ENCODE results near the gene ASPM.

The ASPM gene

GRCh38 chr1:197146101-197147095 is at the start of gene ASPM:
TSS of gene ASPM (minus strand) at chr1:197146669. CDS start at chr1:197146437, 232 bp downstream.
- peak; percentile 90 for DNase-seq (ENCODE audit: low read depth)

DNA sequence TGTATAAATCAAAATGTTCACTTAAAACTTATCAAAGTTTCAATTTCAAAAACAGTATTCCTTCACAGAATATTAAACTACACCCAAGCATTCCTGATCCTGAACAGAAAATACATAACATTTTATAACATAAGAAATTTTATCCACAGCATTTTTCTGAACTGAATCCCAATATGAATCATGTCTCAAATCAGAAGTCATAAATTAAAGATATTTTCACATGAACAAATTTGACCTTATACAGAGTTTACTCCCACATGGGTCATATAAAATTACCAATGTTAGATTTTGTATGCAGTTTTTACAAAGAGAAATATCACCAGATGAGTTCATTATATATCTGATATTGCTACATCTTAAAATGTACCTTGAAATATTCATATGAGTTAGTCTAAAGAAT is 48.6 kb upstream of the ASPM start:
- DNase-seq (ENCODE audit: low read depth) = no peak

DNA sequence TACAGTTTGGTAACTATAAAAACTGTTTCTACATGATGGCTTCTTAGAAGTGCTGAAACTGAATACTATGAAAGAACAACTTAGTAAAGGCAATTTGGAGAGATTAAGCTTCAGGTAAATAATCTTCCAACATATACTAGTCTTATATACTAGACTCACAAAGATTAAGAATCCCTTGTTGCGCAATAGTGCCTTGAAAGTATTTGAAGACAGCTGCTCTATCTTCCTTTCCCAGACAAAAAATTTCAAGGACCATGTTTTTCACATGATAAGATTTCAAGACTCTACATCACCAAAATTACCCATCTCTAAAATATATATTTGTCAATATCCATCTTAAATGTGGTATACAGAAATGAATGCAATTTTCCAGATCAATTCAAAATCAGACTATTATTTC is 37.7 kb upstream of the ASPM start:
- no peak for DNase-seq (ENCODE audit: low read depth)

DNA sequence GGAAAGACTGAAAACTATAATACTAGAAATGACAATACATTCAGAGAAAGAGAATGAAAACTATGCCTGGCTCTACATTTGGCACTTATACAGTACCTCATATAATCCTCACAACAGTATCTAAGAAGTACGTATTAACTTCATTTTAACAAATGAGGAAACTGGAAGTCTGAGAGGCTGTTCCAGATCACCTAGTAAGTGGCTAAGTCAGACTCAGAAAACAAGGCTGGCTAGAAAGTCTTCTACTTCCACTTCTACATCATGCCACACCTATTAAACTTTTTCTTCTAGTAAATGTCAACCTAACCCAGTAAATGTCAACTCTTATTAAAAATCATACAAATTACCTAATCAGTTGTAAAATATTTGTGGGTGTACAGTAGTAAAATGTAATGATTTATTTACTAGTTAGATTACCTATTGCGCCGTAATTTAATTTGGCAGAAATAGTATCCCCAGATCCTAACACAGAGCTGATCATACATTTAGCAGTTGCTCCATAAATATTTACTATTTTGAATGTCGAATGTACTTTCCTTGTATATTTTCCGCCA is 36.8 kb upstream of the ASPM start:
- DNase-seq (ENCODE audit: low read depth) = no peak

- no peak for DNase-seq (ENCODE audit: low read depth)
These were observed 36.2 kb upstream of the ASPM start for GRCh38 chr1:197182716-197183115.

DNA sequence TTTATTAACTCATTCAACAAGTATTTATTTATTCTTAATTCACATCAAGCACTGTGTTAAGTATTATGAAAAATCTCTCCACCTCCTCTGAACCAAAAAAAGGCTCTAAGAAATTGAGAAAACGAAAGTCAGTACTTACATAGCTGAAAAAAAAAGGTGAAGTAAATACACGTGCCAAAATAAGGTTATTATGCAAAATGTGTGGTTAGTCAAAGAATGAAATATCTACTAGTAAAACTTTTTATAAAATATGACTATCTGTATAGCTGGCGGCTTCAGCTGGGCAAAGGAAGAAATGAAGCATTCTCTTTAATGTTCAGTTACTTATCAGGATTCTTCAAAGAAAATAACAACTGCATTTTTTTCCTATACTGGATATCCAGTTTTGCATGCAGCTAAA is 35.5 kb upstream of the ASPM start:
- no peak for DNase-seq (ENCODE audit: low read depth)

GRCh38 chr1:197180252-197180878 is 33.9 kb upstream of the ASPM start:
- no peak for DNase-seq (ENCODE audit: low read depth)

- no peak for DNase-seq (ENCODE audit: low read depth)
These were observed 32.5 kb upstream of the ASPM start for GRCh38 chr1:197178998-197179397.

GRCh38 chr1:197174818-197175217 is 28.3 kb upstream of the ASPM start:
- DNase-seq (ENCODE audit: low read depth) = no peak

DNA sequence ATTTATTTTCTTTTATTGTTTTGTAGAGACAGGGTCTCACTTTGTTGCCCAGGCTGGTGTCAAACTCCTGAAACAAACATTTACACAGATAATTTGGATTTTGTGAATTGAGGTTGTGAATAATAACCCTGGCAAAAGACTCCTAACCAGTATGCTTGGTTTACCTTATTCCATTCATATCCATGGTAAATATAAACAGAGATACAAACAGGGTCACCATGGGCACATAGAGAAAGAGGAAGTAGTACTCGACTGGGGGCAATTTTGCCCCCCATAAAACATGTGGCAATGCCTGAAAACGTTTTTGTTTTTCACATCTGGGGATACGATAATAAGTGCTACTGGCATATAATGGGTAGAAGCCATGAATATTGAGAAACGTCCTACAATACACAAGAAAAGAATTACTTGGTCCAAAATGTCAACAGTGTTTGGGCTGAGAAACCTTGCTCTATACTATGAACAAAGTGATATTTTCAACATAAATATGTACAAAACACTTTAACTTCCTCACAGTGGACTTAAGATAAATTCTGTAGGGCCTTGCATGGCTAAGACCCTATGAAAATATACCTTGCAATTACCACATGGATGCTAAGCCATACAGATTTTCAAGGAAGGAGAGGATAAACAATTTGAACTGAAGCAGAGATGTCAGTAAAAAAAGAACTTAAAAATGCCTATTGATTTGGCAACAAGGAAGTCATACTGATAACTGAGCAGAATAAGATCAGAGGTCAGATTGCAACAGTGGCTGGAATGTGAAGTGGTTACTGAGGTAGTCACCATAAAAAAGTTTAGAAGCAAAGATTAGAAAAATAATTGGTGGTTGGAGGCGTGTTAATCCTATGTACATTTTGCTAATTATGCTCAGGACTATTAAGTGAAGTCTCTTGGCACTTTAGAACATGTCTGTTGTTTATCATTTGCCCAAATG is 27.4 kb upstream of the ASPM start:
- no peak for DNase-seq (ENCODE audit: low read depth)

- DNase-seq (ENCODE audit: low read depth) = no peak
These were observed 25.1 kb upstream of the ASPM start for GRCh38 chr1:197171531-197171930.

- no peak for DNase-seq (ENCODE audit: low read depth)
These were observed 24.1 kb upstream of the ASPM start for GRCh38 chr1:197170538-197170937.

DNA sequence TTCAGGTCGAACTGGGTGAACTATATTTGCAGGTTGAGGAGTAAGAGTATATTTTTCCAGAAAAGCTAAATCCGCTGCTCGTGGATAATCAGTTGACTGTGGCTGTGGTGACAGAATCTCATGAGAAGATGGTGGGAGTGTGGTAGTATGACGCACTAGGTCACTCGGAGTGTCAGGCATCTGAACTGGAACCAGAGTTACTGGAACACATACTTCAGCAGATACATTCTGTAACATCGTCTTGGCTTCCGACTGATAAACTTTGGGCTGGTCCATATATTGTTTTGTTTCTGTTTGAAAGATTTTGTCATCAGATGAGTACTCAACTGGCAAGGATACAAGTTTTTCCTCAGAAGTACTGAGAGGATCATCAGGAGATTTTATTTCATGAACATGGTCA is 13.0 kb upstream of the ASPM start:
- no peak for DNase-seq (ENCODE audit: low read depth)

DNA sequence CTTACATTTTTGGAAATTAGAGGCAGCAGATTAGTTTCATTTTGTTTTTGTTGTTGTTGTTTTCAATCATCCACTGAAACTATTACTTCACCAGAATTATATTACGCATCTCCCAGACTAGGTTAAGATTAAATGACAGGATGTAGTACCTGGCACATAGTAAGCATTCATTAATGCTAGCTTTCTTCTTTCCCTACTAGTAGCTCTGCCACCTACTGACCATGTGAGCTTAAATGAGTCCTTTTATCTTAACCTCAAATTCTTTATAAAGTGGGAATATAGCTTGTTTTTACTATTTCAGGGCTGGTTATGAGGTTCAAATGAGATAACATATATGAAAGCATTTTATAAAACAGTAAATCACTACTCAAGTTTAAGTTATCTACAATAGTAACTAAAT is 10.2 kb upstream of the ASPM start:
- no peak for DNase-seq (ENCODE audit: low read depth)

DNA sequence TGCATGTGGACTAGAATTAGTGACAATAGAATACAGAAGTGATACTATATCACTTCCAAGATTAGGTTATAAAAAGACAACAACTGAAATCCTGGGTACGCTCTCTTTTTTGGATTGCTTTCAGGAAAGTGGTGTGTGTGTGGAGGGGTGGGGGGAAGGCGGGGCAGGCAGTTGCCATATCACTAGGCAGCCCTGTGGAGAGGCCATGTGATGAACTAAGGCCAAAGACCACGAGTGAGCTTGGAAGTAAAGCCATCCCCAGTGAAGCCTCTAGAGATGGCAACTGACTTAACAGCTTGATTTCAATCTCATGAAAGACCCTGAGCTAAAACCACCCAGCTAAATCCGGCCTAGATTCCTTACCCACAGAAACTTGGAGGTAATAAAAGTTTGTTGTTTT is 6.2 kb upstream of the ASPM start:
- DNase-seq (ENCODE audit: low read depth) = no peak

GRCh38 chr1:197151185-197151584 is 4.7 kb upstream of the ASPM start:
- DNase-seq (ENCODE audit: low read depth) = no peak

DNA sequence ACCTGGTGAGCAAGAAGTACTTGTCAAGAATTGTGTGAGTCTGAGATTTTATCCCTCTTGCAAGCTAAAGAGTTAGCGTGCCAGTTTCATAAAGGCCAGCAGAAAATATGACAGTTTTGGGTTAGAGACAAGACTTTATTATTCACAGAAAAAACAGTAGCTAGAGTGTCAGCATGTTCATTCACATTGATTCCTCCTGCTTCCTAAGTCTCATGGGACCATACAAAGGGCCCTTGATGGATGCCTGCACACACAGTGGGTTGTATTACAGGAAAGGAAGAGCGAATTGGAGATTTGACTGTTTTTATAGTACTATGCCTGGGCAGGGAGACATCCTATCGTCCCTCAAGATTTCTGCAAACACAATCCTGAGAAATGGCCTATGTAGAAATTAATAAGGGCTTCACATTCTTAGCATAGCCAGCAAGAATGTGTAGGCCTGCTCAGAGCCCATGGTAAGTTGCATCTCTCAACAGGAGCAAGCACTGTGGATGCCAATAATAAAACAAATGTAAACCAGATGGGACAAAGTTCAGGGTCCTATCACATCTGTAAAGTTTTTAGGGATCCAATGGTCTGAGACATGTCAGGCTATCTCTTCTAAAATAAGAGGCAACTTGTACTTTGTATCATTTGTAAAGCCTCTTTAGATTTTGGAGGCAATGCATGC is 4.0 kb upstream of the ASPM start:
- no peak for DNase-seq (ENCODE audit: low read depth)

DNA sequence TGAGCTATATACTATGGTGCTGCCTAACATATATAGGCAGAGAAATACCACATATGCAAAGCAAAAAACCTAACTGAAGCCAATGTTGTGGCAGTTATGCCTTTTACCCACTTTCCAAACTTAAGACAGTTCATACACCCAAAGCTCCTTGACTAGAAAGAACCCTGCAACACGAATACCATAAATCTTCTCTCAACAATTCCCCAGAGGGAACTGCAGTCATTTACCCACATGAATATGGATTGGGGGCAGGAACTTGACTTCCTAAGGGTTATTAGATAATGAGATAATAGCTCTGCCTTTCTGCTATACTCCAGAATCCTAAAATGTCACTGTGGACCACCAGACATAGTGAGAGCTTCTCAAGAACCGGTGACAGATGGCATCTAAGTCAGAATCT is 2.9 kb upstream of the ASPM start:
- DNase-seq (ENCODE audit: low read depth) = no peak

DNA sequence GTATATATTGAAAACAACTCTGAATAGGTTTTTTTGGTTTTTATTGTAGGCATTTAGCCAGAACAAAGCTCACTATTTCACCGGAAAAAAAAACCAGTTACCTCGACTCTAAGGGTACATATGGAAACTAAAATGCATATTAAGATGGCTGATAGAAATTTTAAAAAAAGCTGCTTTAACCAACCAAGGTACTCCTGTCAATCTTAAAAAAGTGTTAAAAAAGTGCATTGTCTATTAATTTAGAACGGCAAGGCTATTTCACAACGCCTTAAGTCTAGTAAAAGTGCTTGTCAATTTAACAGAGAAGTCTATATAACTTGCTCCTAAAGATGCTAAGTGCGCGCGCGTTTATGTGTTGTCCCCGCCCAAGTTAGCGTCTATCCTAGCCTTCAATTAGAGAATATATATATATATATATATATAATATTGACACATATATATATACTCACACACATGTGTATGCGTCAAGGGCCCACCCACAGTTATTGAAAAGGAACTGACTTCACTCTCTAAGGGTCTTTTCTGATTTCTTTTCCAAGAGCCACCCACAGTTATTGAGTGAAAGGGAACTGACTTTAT is 934 bp downstream of the ASPM start:
- DNase-seq (ENCODE audit: low read depth) = no peak

GRCh38 chr1:197144570-197145325 is 1.7 kb downstream of the ASPM start:
- no peak for DNase-seq (ENCODE audit: low read depth)
